Fibroblast of lung (primary cell): ENCODE data around the gene ZBTB7B.

Experiments used
- EZH2 ChIP-seq: IDR thresholded peaks from 2 replicates; pipeline ENCODE4 v1.5.1; 2012; ENCODE audit warnings: low read length, control low read depth, mild to moderate bottlenecking; ENCODE audit errors: missing control alignments
- TF ChIP-seq, protein P1 (sequence below), 2 donors: IDR thresholded peaks in 1 of 2; conservative IDR thresholded peaks in 1 of 2; 1 replicate in 1 of 2; 2 replicates in 1 of 2; pipeline ENCODE4 v1.5.1; 2011 to 2012; ENCODE audit warnings: low read length in 2 of 2, control low read depth in 1 of 2, inconsistent platforms in 1 of 2, low read depth in 1 of 2, mild to moderate bottlenecking in 1 of 2

DNA sequence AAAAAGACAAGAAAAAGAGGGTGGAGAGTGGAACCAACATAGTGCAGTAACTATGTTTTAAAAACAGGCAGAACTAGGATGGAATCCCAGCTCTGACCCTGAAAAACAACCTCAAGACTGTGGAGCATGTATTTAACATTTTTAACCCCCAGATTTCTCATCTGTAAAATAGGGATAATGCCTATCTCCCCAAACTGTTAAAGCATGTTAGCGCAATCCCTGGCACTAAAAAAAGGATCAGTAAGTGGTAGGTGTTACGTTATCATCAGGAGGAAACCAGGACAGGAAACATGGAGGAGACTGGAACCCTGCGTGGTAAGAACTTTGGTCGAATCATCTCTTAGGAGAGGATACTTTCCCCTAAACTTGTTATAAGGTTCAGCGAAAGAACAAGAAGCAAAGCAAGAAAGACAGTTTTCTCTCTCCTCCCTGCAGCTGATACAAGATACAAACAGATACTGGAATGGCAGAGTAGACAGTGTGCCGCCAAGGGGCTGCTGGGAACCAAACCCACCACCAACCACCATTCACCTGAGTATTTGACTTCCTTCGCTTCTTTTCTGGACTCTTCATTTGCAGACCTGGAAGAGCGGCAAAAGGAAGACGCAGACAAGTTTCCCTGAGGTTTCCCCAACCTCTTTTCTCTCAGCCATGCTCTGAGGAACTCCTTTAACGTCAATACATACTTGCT is 42.0 kb upstream of the ZBTB7B start:
- TF ChIP-seq, protein P1, sequence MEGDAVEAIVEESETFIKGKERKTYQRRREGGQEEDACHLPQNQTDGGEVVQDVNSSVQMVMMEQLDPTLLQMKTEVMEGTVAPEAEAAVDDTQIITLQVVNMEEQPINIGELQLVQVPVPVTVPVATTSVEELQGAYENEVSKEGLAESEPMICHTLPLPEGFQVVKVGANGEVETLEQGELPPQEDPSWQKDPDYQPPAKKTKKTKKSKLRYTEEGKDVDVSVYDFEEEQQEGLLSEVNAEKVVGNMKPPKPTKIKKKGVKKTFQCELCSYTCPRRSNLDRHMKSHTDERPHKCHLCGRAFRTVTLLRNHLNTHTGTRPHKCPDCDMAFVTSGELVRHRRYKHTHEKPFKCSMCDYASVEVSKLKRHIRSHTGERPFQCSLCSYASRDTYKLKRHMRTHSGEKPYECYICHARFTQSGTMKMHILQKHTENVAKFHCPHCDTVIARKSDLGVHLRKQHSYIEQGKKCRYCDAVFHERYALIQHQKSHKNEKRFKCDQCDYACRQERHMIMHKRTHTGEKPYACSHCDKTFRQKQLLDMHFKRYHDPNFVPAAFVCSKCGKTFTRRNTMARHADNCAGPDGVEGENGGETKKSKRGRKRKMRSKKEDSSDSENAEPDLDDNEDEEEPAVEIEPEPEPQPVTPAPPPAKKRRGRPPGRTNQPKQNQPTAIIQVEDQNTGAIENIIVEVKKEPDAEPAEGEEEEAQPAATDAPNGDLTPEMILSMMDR (conservative IDR thresholded peaks at IDR 0.05 in 1 of 2, IDR thresholded peaks at IDR 0.05 in 1 of 2; ENCODE audit: low read depth in 1 of 2, low read length in 2 of 2), result no peak
- no peak for TF ChIP-seq EZH2
